NCI-H748 treated with DMSO at 0.1 percent for 48 hours (cell line): ENCODE data around the gene KAT8.
A peak's percentile ranks its signal among the peaks of the same experiment; 100 is the strongest.
"Not testable (repeated sequence)": the region's sequence is repeated elsewhere in the genome, so short reads cannot be mapped to it uniquely, and the experiment has no call there.

Experiments
- DNase-seq: peaks from one replicate; lab custom pipeline; 2025; lab: John Stamatoyannopoulos, UW

The KAT8 gene

DNA sequence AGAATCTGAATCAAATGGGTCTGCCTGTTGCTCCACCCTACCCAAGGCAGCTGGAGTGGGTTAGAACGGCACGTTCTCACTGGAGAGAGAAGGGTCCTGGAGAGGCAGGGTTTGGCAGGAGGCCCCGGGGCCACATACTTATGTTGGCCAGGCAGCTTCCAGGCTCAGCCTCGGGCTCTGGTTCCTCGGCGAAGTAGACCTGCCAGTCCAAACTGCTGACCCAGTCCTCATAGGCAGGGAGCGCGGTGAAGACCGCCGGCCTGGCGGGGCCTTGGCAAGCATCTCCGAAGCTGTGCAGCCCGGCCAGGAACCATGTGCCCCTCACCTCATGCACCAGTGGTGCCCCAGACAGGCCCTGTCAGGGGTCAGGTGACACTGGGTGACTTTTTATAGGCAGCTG, 33.5 kb upstream of the KAT8 start:
- DNase-seq: no peak

DNA sequence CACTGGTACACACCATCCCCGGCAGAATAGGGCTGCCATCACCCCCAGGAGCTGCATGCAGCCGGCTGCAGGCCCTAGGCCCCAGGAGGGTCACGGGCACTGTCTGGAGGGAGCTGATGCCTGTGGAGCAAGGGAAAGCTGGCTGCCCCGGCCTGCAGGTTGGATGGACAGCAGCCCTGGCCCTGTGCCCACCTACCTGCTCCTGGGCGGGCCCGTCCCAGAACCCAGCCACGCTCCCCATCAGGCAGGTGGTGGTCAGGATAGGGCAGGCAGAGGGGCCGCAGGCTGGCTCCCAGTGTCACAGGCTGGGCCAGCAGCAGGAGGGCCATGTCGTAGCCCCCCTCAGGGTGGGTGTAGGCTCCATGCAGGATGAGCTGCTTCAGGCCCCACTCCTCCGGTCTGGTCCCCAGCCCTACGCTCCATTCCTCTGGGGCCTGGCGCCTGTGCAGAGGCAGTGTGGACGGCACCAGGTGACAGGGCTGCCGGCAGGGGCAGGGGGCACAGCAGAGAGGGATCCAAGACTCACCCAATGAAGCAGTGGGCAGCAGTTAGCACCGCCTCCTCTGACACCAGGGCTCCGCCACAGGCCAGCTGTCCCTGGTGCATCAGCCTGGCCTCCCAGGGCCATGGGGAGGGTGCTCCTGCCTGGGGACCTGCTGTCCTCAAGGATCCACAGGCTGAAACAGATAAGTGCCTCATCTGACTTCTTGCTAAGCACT, 32.7 kb upstream of the KAT8 start:
- no peak for DNase-seq

GRCh38 chr16:31085411-31085810, 32.1 kb upstream of the KAT8 start:
- no peak for DNase-seq

GRCh38 chr16:31085873-31086628, 31.4 kb upstream of the KAT8 start:
- no peak for DNase-seq

DNA sequence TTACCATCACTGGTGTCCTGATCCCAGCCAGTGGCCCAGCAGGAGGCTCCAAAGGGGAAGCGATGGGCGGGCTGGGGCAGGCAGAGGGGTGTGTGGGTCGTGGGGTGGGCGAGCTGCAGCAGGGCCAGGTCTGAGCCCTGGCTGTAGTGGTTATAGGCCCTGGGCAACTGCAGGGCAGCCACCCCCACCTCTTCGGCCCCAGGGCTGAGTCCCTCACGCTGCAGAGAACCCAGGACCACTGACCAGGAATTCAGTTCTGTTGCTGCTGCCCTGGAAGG, 30.9 kb upstream of the KAT8 start:
- no peak for DNase-seq

DNA sequence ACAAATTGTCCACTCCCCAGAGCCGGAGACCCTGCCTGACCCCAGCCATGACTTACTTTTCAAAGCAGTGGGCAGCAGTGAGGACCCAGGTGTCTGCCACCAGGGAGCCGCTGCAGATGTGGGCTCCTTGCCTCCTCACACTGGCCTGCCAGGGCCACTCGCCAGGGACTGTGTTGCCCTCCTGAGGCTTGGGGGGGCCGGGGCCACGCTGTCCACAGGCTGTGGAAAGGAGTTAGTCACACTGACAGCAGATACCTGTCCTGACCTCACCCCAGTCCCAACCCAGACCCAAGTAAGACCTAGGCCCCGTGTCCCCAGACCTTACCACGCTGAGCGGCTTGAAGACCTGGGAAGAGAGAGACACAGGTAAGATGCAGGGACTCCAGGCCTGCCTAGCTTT, 30.0 kb upstream of the KAT8 start:
- DNase-seq: no peak

- DNase-seq: no peak
Observed at GRCh38 chr16:31087971-31088370, 29.5 kb upstream of the KAT8 start.

- DNase-seq: no peak
Observed at GRCh38 chr16:31088459-31089183, 28.8 kb upstream of the KAT8 start, which contains the start of gene PRSS53. PRSS53 (minus strand) TSS chr16:31088943; CDS start chr16:31088809, 134 bp downstream.

DNA sequence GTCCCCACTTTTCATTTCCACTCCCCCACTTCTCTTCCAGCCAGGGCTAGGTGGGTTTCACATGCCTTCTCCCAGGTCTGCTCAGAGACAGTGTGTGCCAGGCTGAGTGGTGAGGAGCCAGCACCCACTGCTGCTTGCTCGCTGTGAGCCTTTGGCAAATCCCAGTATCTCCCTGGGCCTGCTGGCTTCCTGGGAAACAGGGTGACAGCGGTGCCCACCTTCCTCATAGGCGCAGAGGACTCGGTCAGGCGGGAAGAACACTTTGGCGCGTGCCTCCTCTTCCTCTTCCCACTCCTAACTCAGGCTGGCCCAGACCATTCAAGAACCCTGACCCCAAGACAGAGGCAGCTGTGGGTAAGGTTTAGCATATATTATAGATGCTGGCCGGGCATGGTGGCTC, 28.3 kb upstream of the KAT8 start:
- no peak for DNase-seq

- DNase-seq: no peak
Observed at GRCh38 chr16:31090540-31090939, 26.9 kb upstream of the KAT8 start.

GRCh38 chr16:31092330-31092729, 25.1 kb upstream of the KAT8 start:
- DNase-seq: no peak

DNA sequence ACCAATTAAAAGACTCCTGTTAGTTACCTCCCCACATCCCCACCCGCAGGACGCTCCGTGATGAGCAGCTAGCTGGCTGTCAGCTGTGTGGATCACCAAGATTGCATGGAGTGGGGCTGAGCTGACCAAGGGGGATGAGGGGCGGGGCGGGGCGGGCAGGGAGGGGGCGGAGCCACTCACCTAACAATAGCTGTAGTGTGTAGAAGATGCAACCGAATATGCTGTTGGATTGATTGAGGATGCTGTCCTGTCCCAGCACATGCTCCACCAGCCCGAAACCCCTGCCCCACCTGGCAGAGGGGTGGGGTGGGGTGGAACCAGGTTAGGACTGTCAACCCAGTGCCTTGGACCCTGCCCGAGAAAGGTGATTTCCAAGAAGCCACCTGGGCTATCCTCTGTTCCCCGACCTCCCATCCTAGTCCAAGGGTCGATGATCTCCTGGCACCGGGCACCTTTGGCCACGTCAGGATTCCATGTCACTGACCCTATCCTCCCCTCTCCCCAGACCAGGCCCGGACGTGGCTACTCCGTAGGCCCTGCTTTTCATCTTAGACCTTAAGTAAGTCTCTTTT, 24.2 kb upstream of the KAT8 start:
- peak; percentile 33 for DNase-seq

DNA sequence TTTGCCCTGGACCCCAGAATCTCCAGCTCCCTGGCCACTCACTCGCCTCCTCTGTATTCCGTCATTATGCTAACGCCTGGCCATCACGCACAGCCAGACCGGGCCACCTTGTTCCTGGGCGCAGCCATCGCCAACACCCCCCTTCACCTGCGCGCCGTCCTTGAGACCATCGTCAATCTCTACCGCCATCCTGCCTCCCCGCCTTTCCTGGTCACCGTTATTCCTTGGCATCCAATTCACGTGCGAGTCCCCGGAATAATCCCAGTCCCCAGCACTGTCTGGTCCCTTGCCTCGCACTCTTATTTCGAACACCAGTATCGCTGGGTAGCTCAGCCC, 23.4 kb upstream of the KAT8 start:
- DNase-seq: no peak

DNA sequence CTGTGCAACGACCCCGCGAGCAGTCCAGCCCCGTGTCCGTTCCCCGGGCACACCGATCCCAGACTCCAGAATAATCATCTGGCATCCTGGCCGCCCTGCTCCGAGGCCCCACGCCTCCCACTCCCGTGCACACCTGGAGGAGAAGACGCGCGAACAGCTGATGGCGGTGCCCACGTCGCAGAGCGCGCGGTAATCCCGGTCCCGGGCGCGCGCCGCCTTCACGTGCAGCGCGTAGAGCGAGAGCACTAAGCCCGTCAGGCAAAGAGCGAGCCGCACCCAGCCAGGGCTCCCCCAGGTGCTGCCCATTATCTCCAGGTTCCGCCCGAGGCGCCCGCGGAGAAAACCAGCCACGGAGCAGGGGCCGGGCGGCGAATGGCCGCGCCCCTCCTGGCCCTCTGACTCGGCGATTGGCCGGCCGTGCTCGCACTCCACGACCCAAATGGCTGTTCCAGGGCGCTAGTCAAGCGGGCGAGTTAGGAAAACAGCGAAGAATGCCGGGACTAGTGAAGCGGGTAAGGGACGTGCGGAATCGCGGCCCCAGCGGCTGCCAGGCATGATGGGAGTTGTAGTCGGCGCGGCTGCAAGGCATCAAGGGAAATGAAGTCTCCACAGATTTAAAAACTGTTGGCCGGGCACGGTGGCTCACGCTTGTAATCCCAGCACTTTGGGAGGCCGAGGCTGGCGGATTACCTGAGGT, 22.9 kb upstream of the KAT8 start, which contains the start of gene VKORC1:
TSS of gene VKORC1 (minus strand) at position 374 of the 697 bp plus-strand sequence. CDS start at position 306, 68 bp downstream.
- peak; percentile 88 for DNase-seq

DNA sequence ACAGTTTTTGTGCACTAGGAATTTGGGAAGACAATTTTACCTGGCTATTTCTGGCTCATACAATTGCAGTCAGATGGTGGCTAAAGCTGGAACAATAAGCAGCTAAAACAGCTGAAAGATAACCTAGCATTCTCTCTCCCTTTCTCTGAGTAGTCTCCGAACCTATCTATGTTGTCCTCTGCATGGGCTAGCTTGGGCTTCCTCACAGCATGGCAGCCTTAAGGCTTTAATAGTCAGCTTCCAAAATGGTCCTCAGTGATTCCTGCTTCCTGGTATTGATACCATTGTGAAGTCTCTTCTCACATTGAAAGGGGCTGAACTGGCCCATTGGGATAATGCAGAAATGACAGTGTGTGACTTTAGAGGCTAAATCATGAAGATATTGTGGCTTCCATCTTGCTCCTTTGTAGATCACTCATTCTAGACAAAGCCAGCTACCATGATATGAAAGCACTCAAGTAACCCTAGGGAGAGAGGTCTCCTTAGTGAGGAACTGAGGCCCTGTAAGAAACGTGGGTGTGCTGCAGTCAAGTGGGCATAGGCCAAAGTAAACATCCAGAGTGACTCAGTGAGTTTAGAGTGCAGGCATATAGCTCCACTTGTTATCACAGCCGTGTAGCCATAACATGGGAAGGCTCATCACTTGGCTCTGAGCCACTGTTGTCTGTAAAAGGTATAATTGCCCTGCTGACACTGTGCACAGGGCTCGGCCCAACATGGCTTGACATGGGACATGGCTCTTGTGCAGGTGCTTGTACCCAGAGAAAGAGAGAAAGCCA, 17.4 kb upstream of the KAT8 start:
- no peak for DNase-seq

DNA sequence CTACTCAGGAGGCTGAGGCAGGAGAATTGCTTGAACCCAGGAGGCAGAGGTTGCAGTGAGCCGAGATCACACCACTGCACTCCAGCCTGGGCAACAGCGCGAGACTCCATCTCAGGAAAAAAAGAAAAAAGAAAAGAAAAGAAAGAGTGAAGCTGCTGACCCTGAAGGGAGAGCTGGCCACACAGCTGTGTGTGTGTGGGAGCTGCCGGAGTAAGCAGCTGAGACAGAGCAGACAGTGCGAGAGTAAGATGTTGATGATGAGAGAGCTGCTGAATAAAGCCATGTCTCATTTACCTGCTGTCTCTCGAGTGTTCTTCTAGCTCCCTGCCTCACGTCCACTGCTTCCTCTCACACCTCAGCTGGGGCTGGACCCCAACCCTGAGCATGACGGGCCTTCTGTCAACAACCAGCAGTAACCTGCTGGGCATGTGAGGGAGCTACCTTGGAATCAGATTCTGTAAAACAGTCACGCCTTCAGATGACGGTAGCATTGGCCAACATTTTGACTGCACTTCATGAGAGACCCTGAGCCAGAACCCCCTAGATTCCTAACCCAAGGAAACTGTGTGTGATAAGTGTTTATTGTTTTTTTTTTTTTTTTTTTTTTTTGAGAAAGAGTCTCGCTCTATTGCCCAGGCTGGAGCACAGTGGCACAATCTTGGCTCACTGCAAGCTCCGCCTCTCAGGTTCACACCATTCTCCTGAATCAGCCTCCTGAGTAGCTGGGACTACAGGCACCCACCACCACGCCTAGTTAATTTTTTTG, 16.4 kb upstream of the KAT8 start:
- not testable (repeated sequence) for DNase-seq

- no peak for DNase-seq
Observed at GRCh38 chr16:31105677-31106213, 11.7 kb upstream of the KAT8 start.

DNA sequence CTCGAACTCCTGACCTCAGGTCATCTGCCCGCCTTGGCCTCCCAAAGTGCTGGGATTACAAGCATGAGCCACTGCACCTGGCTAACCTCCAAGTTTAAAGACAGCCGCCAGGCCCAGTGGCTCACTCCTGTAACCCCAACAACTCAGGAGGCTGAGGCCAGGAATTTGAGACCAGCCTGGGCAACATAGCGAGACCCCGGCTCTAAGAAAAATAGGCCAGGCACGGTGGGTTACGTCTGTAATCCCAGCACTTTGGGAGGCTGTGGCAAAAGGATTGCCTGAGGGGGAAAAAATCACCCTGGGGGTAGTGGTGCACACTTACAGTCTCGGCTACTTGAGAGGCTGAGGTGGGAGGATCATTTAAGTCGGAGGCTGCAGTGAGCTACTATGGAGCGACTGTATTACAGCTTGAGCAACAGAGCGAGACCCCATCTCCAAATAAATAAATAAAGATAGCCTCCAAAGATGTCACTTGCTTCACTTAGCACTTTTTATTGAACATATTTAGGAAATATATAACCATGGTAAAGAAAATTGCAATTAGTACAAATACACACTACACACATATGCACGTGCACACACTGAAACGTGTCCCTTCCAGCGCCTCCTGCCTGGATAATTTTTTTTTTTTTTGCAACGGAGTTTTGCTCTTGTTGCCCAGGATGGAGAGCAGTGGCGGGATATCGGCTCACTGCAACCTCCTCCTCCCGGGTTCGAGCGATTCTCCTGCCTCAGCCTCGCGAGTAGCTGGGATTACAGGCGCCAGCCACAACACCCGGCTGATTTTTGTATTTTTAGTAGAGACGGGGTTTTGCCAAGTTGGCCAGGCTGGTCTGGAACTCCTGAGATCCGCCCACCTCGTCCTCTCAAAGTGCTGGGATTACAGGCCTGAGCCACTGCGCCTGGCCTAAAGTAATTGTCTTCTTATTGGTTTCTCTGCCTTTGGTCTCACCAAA, 10.7 kb upstream of the KAT8 start:
- no peak for DNase-seq

DNA sequence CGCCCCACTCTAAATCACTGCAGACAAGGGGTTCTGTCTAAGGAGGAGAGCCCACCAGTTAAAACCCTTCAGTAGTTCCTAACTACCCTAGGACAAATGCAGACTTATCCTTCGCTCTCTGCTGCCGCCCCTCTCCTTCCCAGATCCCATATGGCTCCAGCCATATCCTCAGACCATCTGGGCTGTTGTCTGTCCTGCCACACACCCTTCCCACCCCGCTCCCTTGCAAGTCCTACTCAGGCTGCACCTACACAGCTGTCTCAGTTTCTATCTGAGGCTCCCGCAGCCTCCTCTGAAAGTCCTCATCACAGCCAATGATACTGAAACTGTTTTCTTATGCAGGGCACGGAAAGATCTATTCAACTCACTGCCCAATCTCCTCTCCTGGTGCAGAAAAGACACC, 10.0 kb upstream of the KAT8 start:
- DNase-seq: no peak
